ENCODE measurements around the gene ATP8A2. TPM values are rescaled to one million over a fixed set of nuclear protein-coding genes. Genes with fewer than 3 reads are reported as not detected.

The ATP8A2 gene
- total and polyA plus RNA-seq, 11 donors = 0.01 to 0.29 (median 0.05) TPM; not detected in 2

DNA sequence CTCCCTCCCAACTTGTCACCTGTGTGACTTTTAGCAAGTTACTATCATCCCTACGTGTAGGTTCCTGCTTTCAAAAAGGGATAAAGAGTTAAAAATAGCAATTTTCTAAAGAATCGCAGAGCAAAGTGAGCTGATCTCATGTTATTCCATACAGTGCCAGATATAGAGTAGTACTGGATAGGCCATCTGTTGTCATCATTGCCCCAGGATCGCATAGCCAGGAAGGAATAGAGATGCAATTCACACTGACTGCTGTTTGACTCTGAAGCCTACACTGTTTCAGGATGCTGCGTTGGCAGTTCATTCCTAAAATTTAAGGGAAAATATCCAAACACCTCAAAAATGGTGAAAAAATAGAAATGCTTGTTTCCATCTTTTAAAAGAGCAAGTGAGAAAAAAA is 541.2 kb downstream of the ATP8A2 start:
- 67 to 72% (median 71%) methylated on average over 4 of the region's 4 CpGs for WGBS, 4 donors
- H3K4me1 ChIP-seq = no peaks in the 10 kb centered on the region
- no peak overlapping the region for H3K27ac ChIP-seq
- ATAC-seq (no peak), DNase-seq (no peak)
- no peaks in the 10 kb centered on the region for H3K36me3 ChIP-seq
- TF ChIP-seq POLR2A (IDR thresholded peaks at IDR 0.05) = no peak
- TF ChIP-seq, protein P1, sequence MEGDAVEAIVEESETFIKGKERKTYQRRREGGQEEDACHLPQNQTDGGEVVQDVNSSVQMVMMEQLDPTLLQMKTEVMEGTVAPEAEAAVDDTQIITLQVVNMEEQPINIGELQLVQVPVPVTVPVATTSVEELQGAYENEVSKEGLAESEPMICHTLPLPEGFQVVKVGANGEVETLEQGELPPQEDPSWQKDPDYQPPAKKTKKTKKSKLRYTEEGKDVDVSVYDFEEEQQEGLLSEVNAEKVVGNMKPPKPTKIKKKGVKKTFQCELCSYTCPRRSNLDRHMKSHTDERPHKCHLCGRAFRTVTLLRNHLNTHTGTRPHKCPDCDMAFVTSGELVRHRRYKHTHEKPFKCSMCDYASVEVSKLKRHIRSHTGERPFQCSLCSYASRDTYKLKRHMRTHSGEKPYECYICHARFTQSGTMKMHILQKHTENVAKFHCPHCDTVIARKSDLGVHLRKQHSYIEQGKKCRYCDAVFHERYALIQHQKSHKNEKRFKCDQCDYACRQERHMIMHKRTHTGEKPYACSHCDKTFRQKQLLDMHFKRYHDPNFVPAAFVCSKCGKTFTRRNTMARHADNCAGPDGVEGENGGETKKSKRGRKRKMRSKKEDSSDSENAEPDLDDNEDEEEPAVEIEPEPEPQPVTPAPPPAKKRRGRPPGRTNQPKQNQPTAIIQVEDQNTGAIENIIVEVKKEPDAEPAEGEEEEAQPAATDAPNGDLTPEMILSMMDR (IDR thresholded peaks at IDR 0.05) = no peak
- H3K9me3 ChIP-seq = no peaks in the 10 kb centered on the region
- intact Hi-C loops (cut with DNase I) = no loop called here
- peaks cover 0 to 19% (median 0%) of the 10 kb centered on the region in 9 donors for H3K27me3 ChIP-seq
- H3K4me3 ChIP-seq = no peak overlapping the region

DNA sequence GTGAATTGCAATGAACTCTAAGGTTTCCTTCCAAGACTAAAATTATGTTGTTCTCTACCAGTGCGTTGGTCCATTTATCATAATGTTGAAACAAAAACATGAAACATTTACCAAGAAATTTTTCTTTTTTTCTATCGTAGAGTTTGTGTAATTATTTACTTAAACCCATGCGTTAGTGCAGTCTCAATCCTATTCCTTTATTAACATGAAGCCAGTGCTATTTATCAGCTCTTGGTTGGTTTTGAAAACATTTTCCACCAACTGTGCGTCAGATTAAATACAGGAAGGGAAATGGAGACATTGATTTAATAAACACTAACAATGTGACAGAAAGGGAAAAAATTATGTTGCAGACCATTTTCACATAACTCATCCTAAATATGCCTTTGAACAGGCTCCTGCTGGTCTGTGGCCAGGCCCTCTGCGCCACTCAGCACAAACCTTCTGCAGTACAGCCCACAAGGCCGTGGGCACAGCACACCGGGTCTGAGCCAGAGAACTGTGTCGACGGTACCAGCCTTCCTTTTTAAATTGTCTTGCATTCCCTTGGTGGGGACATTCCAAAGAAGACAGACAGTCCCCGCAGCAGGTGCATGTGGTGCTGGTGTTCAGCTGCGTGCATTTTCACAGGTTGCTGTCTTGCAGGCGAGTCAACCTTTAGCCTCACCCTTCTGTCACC is 544.2 kb downstream of the ATP8A2 start:
- H3K27ac ChIP-seq = no peak overlapping the region
- DNase-seq (no peak), ATAC-seq (no peak)
- TF ChIP-seq, protein P1 (IDR thresholded peaks at IDR 0.05) = no peak
- no peak for TF ChIP-seq POLR2A (IDR thresholded peaks at IDR 0.05)
- no peaks in the 10 kb centered on the region for H3K36me3 ChIP-seq
- no peak overlapping the region for H3K4me3 ChIP-seq
- no peaks in the 10 kb centered on the region for H3K9me3 ChIP-seq
- H3K27me3 ChIP-seq = peaks cover 0 to 8% (median 0%) of the 10 kb centered on the region in 9 donors
- no peaks in the 10 kb centered on the region for H3K4me1 ChIP-seq
- 87 to 90% (median 88%) methylated on average over 12 of the region's 12 CpGs for WGBS, 4 donors
- intact Hi-C loops (cut with DNase I) = no loop called here

DNA sequence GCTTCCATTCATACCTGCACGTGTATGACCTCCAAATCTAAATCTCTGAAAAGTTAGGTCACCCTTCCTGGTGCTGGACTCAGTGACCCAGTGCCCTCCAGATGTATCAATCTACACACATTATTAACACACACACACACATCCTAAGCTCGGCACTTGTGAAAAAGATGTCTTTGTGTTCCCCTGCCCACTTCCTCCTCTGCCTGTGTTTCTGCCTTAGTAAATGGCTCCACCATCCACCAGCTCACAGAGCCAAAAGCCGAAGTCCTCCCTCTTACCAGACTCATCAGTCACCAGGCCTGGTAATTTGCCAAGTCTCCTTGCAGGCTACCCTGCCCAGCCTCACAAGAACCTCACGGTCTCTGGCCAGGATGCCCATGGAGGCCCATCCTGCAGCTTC is 548.5 kb downstream of the ATP8A2 start:
- intact Hi-C loops (cut with DNase I) = no loop called here
- H3K36me3 ChIP-seq = no peaks in the 10 kb centered on the region
- 82 to 87% (median 84%) methylated on average over 4 of the region's 4 CpGs for WGBS, 4 donors
- no peak overlapping the region for H3K27ac ChIP-seq
- H3K4me1 ChIP-seq = no peaks in the 10 kb centered on the region
- H3K27me3 ChIP-seq = no peaks in the 10 kb centered on the region
- no peaks in the 10 kb centered on the region for H3K9me3 ChIP-seq
- ATAC-seq (no peak), DNase-seq (no peak)
- TF ChIP-seq, protein P1 (IDR thresholded peaks at IDR 0.05) = no peak
- no peak for TF ChIP-seq POLR2A (IDR thresholded peaks at IDR 0.05)
- no peak overlapping the region for H3K4me3 ChIP-seq

DNA sequence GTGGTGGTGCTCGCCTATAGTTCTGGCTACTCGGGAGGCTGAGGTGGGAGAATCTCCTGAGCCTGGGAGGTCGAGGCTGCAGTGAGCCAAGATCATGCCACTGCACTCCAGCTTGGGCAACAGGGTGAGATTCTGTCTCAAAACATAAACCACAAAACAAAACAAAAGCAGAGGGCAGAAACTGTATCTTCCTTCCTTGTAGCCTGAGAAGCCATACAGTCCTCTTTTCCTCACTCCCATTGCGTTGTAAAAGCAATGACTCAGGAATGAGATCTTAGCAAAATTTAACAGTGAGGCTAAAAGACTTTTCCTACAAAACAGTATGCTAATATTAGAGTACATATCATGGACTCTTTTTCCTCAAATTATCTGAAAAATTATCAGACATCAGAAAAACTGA is 549.2 kb downstream of the ATP8A2 start:
- Histone ChIP-seq H3K27me3 (no peaks in the 10 kb centered on the region), H3K4me3 (no peak overlapping the region), H3K9me3 (no peaks in the 10 kb centered on the region), H3K4me1 (no peaks in the 10 kb centered on the region), H3K36me3 (no peaks in the 10 kb centered on the region), H3K27ac (no peak overlapping the region)
- DNase-seq = no peak
- 90 to 95% (median 94%) methylated on average over 4 of the region's 4 CpGs for WGBS, 4 donors
- ATAC-seq = no peak
- intact Hi-C loops (cut with DNase I) = no loop called here
- TF ChIP-seq, protein P1 (IDR thresholded peaks at IDR 0.05) = no peak
- no peak for TF ChIP-seq POLR2A (IDR thresholded peaks at IDR 0.05)

Measured in heart left ventricle (tissue), 16 donors.